SIG-M5 (cell line): ENCODE results near the gene PHC2.

Experiments used
- DNase-seq: peaks from one replicate; lab custom pipeline; 2025; lab: John Stamatoyannopoulos, UW

The PHC2 gene

GRCh38 chr1:33289858-33290154 is 141.1 kb downstream of the PHC2 start:
- no peak for DNase-seq

GRCh38 chr1:33288976-33289857 is 141.7 kb downstream of the PHC2 start:
- DNase-seq, result no peak

- no peak for DNase-seq
Observed at GRCh38 chr1:33287317-33287716, 143.6 kb downstream of the PHC2 start.

- no peak for DNase-seq
Observed at GRCh38 chr1:33286451-33287185, 144.3 kb downstream of the PHC2 start.

GRCh38 chr1:33284049-33284448 is 146.8 kb downstream of the PHC2 start:
- no peak for DNase-seq

GRCh38 chr1:33282791-33283190 is 148.1 kb downstream of the PHC2 start:
- no peak for DNase-seq

GRCh38 chr1:33281554-33282303 is 149.2 kb downstream of the PHC2 start:
- no peak for DNase-seq

- DNase-seq, result no peak
Observed at GRCh38 chr1:33280091-33280661, 150.7 kb downstream of the PHC2 start.

GRCh38 chr1:33277488-33278084 is 153.3 kb downstream of the PHC2 start:
- DNase-seq, result no peak

- DNase-seq, result no peak
Observed at GRCh38 chr1:33276573-33277298, 154.2 kb downstream of the PHC2 start.

GRCh38 chr1:33275706-33276572 is 155.0 kb downstream of the PHC2 start:
- DNase-seq, result no peak

GRCh38 chr1:33275195-33275594 is 155.7 kb downstream of the PHC2 start:
- no peak for DNase-seq

- DNase-seq, result no peak
Observed at GRCh38 chr1:33274446-33274845, 156.4 kb downstream of the PHC2 start.

GRCh38 chr1:33273961-33274371 is 156.9 kb downstream of the PHC2 start:
- DNase-seq, result no peak
